ENCODE measurements around the gene LAMB4.

LAMB4 gene

DNA sequence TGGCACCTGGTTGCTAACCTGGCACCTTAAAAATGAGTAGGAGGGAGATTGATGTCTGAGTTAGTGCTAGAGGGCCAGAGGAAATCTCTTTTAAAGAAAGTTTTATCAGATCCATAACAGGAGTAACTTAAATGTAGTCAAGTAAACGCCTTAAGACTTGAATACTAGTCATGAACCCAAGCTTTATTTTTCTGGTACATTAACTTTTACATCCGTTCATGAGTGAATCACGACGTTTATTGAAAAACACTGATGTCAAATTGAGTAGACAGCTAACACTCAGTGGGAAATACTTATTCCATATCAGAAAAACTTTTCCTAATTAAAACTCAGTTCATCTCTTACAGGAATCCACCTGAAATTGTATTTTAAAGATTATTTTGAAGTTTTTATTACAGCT lies 120.3 kb downstream of the LAMB4 start:
- DNase-seq = no peak

DNA sequence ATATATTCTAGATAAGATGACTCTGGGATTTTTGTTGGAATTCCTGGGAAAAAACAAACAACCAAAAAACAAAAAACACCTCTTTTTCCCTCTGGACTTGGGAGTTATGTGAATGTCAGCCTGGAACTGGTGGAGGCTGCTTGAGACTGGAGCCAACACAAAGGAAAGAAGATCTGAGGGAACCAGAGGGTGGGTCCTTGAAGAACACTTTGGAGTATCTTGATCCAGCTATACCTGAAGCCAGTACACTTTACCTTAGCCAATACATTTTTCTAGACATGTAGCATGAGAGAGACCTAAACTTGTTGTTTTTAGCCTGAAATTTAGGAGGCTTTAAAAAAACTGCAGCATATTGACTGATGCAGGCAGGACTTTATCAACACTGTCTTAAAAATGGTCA lies 121.3 kb downstream of the LAMB4 start:
- no peak for DNase-seq

DNA sequence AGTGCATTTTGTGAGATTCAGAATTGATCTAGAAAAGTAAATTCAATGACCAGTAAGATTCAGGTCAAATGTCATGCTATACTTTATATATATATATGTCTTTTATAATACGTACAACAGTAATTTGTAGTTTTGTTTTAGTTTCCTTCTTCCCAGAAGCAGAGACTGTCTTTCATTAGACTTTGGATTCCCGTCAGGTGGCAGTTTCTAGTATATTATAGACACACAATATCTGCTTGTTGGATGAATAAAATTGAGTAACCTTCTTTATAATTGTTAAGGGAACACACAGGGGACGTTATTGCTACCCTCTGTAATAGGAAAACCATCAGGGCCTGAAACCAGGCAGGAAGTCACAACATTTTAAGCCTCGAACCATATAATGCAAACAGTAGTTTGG lies 121.9 kb downstream of the LAMB4 start:
- DNase-seq = no peak

DNA sequence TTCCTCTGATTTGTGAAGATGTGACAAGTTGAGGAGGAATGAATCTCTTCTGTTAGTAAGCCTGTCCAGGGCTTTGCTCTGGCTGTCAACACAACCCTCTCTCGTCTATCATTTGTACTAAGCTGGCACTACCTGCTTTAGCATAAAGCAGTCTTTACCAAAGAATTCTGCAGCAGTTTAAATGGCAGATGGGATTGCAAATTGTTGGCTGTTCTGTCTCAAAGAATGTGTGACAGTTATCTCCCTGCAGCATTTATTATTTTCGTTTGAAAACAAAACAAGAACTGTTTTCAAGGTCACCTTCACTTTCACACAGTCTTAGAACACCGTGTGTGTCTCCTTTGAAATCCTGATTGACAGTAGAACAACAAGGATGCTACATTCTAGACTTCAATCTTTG lies 122.4 kb downstream of the LAMB4 start:
- no peak for DNase-seq

DNA sequence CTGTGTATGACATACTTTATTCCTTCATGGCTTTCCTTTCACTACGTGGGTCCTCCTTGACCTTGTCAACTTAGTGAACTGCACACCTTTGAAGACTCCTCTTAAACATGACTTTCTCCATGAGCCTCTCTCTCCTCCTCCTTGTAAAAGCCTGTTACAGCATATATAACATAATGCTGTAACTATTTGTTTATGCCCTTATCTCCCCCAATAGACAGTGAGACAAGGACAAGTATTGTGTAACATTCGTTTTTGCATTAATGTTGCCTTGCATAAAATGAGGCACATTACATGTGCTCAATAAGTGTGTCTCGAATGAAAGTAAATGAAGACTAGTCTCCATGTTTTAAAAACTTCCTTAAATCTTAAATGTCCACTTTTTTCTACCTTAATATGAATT lies 122.9 kb downstream of the LAMB4 start:
- DNase-seq = no peak

DNA sequence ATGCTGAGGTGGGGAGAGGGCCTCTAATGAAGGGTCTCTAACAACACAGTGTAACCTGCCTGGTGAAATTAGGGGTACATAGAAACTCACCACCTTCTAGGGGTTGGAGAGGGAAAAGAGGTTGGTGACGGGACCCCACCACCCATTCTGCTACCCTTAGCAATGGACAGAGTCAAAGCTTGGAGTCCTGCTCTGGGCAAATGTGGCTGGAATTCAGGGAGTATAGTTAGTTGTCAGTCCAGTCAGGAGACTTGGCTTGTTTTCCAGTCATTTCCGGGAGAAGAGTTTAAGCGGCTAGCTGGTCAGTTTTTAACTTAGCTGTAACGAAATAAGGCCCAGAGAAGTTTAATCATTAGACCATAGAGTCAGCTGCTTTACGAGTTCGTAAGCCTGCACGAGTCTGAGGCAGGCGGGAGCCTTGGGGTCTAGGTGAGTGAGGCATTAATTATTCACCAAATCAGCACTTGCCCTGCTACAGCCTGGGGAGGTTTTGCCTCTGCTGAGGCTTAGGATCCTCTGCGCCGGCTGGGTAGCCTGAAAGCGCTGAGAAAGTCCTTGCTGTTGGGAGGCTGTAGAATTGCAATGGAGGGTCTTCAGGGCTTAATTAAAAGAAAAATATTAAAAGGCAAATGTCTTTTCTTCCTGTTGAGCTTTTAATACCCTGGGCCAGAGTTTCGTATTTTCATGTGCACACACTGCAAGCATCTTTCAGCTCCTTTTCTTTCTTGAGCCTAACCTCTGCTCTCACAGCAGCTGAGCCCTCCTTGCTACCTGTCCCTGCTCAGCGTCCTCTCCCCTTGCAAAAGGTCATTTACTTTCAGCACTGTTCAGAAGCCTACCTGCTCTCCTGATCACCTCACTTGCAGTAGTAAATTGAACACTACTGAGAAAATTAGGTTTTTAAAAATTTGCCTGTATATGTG lies 125.7 kb downstream of the LAMB4 start:
- no peak for DNase-seq

DNA sequence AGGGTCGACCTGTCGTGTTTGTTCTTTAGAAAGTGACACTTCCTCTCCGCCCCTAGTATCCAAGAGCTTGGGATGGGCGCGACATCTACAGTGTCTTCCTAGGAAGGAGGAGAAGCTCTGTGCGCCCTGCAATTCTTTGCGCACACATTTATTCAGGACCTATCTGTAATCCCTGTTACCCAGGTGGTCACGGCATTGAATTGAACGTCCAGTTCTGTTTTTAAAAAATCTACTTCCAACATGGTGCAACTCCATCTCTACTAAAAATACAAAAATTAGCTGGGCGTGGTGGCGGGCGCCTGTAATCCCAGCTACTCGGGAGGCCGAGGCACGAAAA lies 126.6 kb downstream of the LAMB4 start:
- no peak for DNase-seq

DNA sequence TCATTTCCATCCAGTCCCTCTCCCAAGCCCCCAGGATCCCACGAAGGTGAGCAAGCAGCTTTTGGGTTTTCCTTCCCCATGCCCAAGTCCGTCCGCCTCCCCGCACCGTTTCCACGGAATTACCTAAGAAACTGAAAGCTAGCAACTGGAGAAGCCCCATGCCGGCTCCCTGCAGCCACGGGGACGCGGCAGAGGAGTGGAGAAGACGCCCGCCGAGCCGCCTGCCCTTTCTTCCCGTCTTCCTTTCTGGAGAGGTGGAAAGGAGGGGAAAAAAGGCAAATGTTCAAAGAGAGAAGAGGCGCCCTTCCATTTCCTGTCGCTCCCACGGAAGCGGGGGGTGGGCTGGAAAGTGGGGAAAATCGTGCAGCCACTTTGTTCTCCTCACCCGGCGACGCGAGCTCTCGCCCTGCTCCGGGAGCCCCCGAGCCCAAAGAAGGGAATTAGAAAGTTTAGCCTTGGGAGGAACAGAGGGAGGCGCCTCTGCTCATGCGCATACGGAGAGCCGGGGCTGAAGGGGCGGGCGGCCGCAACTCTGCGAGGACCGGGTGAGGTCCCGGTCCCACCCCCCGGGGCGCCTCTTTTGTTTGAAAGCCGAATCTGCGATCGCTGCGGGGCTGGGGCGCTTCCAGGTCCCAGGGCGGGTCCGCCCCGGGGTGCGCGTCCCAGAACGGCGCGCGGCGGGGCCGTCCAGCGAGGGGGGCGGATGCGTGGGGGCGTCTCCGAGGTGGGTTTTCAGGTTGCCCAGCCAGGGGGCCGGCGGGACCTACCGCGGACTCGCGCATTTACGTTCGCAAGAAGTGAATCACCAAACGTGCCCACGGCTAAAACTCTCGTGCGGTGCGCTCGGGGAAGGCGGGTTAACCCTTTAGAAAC lies 127.2 kb downstream of the LAMB4 start, which contains the start of gene LAMB1:
TSS of gene LAMB1 (minus strand) at position 436 of the 873 bp plus-strand sequence. CDS start at position 160, 276 bp downstream.
- DNase-seq = peak; percentile 87

DNA sequence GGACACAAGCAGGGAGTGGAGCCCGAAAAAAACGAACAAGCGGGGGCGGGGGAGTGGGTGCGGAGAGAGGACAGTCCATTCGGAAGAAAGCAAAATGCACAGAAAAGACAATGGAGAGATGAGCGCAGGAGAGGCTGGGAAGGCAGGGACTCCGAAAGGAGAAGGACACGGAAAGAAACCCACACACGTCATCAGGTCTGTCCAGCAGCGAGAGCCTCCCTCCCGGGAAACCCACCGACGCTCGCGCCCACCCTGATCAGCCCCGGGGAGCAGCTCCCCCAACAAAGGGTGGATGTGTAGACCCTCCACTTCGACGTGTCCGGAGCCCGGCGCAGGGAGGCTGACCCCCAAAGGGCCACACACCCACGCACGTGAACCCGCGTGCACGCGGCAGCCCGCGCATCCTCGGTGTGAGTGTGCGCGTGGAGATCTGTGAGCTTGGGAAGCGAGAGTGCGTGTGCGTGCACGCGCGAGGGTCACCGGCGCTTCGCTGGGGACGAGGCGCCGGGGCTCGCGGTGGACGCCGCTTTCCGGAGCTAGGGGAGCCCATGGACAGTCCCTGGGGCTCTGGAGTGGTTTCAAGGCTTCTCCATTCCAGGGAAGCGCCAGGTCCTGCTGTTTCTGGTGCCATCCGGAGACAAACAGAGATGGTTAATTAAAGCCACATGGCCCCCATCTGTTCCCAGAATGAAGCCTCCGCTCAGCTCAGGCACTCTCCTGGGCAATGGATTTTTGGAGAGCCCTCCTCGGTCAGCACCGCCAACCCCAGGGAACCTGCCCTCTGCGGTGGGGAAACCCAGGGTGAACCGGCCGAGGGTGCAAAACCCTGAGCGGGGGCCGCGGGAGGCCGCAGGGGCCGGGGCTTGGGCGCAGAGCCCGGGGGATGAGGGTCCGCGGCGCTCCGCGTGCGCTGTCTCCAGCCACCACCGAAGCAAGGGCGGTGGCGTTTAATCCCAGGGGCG lies 128.1 kb downstream of the LAMB4 start:
- peak; percentile 30 for DNase-seq

DNA sequence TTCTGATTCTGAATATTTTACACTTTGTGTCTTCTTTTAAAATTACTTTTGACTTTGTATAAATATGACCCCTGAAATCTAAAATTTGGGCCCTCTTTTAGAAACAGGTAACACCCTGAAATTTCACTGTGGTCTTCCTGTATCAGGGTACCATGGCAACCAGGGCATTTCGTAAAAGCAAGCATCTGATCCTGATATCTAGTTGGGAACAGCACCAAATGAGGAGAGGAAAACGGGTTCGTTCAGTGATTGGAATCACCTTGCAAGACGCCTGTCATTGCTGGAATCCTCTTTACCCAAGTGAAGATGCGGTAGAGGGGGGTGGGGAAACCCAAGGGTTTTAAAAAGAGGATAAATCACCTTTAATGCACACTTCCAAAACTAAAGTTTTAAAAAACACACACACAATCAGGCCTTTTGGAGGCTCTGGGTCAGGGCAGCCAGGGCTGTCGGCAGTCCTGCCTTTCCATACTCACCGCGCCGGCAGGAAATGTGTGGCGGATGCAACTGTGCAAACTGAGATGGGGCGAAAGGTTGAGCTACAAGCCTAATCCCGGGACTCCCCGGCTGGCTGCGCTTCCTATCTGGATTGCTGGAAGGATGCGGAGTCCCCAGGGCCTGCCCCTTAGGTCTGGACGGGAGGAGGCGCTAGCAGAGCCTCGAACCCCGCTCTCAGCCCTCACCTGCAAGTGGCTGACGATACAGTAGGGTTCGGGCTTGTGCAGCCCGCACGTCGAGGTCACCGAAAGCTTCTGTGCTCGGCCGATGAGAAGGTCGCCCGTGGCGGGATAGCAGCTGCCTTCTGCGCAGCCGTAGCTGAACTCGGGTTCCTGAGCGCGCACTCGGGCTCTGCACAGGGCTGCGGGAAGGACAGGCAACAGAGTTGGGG lies 129.0 kb downstream of the LAMB4 start:
- peak; percentile 71 for DNase-seq

DNA sequence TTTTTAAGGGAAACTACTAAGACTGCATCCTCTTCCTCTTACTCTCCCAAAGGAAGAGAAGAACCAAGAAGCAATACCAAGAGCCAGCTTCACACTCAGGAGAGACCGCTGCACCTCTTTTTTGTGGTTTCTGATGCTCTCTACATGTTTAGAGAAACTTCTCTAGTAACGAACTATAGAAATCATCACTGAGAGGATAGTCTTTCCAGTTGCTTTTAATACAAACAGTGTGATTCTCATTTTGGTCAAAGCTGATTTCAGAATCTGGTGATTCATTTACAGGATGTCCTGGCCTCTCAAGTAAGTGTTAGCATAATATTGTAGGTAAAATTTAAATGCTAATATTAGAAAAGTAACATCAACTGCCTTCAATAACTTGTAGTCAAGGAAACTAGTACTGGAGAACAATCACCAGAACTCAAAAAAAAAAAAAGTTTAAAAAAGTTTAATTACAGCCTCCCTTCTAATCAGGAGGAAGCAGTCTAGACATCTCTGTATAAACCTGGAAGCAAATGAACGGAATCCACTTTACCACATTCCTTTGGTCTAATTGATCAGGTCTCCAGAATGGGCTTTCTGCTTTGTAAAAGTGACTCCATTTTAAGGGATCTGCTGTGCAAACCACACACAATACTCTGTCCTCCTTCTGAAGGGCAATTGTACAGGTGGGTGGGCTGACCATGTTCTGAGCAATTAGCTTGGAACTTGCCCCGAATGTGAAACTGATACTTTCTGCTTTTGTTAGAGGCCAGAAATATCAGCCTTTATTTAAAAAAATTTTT lies 130.2 kb downstream of the LAMB4 start:
- DNase-seq = no peak

DNA sequence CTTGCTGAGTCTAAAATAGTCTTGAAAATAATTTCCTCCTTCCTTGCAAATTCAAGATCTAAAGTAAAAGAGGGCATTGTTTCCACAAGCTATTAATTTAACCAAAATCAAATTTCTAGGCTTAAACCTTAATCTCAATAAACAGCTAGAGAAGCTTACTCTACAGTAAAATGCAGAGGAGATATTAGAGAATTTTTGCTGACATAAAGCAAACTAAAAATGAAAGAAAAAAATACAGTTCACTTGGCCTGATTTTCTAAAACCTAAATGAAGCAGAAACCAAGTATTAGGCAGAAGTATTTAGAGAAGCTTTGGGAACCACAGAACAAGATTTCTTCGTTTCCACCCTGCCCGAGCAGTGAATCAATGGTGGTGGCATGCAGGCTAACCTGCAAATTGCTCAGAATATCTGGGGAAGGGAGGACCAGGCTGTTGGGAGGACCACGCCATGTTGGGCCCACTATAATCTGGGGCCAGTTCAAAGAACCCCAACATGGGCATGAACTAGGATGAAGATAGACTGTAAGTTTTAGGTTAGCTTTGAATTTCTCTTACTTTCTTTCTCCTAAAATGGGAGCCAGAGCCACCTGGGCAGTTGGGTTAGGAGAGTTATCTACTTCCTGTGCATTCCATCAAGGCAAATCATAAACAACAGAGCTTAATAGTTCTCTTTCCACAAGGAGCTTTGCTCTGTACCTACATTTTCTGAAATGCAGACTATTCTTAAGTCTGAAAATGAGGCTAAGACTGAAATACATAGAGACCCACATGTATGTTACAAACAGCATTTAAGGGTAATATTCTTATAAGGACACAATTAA lies 131.3 kb downstream of the LAMB4 start:
- DNase-seq = no peak

DNA sequence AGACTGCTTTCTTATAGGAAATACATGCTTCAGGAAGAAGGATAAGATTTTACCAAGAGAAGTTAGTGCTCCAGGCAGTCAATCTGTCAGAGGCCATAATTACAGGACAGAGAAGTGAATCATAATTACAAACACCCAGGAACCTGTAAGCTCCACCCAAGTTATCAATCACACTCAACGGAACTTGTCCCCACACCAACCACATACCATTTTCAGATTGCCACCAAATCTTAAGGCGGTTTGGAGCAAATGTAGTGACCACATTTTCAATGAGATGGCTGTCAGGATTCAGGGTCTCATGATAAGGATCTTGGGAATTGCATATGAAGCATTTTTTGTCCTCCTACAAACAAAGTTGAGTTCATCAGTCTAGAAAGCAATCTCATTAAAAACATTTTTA lies 132.0 kb downstream of the LAMB4 start:
- DNase-seq = no peak

DNA sequence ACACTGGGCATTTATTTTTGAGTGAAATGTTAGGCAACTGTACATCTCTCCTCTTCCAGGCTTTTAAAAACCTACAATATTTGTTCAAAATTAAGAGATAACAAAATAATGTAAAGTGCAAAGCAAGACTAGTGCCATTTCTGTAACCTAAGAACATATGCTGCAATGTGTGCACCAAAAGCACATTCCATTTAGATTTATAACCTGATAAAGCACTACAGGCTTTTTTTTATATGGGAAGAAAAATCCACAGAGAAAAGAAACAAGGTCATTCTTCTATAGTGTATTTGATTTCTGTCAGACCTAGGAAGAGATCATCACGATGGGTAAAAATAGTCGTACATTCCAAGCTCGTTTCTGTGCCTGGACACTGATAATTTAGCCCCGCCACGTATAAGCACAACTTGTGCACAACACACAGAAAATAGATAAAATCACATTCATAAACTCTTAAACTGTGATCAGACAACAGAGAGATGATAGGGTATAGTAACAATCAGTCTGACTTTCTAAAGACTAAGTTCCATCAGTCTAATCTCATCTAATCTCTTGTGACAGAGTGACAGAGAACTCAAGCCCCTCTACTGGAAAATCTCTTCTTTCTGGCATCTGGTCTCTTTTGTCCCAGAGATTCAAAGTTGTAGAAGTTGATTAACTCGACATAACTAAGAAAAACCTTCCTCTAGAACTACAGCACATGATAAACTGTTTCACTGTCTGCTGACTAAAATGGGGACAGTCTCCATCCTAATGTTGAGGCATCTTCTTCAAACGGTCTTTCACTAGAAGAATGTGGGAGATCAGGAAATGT lies 133.9 kb downstream of the LAMB4 start:
- DNase-seq = no peak

DNA sequence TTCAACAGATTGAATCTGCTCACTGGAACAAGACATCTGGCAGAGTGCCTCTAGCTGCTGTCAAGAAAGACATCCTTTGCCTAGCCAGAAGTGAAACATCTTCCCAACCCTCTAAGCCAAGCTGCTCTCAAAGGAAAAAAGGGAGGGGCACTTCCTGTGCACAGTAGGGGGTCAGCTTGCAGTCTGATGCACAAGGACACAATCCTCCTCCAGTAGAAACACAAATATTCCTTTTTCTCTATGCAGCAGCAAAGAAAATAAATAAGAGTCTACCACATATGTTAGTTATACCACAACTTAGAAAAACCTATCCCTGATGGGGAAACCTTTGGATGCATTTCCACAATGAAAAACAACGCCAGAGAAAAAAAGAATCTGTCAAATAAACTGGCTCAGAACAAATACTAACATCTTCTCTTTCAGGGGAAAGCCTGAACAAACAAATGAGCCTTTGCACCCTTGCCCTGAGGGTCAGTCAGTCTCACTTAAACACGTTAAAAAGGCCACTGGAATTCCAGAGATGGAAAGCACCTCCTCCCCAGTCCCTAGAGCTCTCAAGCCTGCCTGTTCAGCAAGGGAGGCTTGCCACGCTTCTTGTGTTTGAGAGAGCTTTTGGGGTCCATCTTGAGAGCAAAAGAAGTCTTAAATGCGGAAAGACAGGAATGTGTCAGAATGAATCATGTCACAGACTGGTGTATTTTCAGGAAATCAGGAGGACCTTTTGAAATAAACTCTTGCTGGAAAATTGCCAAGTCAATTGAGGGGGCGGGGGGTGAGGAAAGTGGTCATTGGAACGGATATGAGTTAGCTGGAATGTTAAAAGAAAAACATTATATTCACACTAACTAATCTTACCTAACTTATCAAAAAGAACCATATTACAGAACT lies 134.7 kb downstream of the LAMB4 start:
- peak; percentile 84 for DNase-seq

DNA sequence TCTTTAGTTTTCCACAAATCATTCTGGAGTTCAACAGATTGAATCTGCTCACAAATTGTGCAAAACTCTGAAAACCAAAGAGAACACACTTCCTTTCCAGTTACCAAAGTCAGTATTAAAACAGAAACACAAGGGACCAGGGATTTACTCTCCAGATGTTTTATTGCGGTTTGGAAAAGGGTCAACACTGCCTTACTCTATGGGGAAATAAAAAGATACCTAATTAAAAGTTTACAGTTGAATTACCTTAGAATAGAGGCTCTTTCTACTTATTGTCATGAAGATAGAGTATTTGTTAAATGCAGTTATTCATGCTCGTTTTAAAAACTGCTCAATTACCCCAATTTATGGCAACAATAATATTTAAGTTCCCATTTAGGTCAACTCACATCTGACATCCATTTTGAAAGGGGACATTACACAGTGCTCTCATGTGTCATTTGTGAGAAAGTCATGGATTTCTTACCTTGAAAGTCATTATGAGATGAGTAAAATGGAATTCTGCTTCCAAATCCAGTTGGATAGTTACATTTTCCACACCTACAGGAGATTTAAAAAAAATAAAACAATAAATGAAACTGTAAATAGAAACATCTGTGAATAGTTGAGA lies 135.6 kb downstream of the LAMB4 start:
- no peak for DNase-seq

DNA sequence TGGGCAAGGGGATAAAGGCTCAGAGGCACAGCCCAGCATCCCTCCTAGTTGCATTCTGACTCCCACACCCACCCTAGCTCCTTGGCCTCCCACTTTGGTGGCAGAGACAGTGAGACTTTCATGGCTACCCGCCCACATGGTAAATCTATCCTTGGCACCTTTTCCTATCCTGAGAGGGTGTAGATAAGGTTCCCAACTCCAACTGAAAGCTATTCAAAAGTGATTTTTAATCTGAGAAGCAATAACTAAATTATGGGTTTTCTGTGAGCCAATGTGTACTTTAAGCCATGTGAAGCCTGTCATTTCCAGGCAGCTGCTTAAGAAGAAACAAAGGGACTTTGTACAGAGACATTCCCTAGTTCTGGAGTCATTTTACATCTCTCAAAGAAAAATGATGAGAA lies 136.3 kb downstream of the LAMB4 start:
- no peak for DNase-seq
